GOT3 (cell line): ENCODE results near the gene CPN1.

Experiments
- DNase-seq: peaks from one replicate; lab custom pipeline; 2025; ENCODE audit warnings: mixed read lengths; lab: John Stamatoyannopoulos, UW

Gene CPN1

DNA sequence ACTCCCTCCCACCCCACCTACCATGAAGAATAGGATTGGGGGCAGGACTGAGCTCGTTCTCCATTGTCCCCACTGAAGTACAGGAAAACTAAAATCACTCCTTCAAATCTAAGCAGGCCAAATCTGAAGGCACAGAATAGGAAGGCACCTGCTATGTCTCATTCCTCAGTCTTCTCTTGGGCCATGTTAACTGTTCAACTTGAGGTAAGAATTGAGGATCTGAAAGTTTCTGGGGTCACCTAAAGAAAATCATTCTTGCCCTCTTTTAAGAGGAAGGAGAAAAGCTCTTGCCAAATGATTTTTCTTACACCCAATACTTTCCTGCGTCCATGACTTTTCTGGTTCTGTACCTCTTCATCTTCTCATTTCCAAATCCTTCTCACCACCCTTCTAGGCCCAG is 4.9 kb downstream of the CPN1 start:
- DNase-seq: no peak

DNA sequence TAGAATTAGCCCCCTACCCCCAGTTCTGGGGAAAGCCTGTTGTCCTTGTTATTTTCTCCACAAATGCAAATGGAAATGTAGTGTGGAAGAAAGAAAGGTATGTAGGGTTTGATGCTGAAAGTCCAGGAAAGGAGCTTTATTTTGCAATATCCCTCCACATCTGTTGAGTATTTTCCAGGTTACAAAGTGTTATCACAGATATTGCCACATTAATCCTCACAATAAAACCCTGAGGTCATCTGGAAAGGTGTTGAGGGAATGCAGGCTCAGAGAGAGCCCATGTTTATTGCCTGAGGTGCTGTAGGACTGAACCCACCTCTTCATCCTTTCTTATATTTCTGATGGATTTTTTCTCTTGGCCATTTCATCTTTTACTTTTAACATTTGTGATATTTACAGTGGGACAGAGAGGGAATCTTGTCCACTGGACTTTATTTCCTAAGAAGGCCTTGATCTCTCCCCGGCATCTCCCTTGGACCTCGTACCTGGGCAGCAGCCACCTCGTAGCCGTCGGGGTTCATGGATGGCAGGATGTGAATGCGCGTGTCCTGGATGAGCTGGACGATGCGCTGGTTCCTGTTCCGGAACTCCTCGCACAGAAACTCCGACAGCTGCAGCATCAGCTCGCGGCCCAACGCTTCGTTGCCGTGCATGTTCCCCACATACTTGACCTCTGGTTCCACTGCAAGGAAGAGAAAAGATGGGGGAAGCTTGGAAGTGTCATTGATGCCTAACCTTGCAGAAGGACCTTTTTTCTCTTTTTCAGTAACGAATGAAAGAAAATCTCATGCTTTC is 6.0 kb downstream of the CPN1 start:
- DNase-seq: no peak

DNA sequence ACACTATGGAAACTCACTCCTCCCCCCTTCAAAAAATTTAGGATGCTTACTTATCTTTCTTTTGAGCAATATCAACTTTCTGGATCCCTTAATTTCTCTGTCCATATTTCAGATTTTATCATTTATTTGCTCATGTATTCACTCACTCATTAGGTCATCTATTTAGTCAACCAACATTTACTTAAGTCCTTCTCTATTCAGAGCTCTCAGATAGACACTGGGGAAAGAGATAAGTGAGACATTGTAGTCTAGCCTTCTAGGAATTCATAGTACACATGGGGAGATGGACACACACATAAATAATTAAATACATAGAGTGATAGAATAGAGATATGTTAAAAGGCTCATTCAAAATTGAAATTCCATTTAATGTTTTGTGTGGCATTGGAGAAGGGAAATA is 9.2 kb downstream of the CPN1 start:
- no peak for DNase-seq

DNA sequence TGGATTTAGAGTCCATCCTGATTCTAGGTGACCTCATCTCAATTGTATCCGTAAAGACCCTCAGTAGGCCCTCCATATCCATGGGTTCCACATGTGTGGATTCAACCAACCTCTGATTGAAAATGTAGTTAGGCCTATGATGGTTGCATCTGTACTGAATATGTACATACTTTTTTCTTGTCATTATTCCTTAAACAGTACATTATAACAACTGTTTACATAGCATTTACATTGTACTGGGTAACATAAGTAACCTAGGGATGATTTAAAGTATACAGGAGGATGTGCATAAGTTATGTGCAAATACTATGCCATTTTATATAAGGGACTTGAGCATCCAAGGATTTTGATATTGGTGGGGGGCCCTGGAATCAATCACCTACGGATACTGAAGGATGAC is 10.1 kb downstream of the CPN1 start:
- no peak for DNase-seq

DNA sequence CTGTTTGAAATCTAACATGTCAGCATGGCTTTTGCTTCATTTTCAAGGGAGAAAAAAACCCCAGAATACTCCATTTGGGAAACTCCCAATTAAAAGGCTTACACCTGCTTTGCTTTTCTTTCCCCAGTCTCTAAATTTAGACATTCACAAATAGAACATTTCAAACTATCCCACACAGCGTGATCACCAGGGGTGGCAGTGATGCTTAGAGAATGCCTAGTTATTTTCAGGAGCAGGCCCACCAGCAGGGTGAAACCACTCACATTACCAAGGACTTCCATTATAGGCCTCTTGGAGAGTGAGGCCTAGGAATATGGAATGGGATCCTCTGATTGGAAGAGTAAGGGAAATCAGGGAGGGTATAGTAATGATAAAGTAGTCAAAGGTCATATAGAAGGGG is 14.2 kb downstream of the CPN1 start:
- DNase-seq: no peak

DNA sequence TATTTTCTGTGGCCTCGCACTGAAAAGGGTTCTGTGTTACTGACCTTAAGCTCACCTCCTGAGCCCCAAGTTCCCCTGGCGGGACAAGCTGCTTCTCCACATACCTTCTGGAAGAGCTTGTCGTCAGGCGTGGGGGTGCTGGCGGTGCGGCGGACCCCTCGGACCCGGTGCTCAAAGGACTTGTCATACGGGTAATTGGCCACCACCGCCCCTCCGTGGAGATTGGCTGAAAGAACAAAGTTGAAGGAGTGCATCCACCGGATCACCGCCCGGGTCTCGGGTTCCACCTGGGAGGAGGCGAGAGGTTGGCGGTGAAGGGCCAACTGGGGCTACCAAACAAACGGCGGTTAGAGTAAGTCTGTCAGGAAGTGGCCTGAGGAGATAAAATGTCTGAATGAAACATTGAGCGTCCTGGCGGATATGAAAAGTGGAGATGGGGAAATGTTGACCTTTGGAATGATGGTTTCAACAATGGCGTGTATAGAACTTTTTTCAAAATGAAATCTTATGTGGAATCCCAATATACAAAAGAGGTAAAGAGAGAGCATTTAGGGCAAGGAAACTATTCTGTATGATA is 16.5 kb downstream of the CPN1 start:
- no peak for DNase-seq

DNA sequence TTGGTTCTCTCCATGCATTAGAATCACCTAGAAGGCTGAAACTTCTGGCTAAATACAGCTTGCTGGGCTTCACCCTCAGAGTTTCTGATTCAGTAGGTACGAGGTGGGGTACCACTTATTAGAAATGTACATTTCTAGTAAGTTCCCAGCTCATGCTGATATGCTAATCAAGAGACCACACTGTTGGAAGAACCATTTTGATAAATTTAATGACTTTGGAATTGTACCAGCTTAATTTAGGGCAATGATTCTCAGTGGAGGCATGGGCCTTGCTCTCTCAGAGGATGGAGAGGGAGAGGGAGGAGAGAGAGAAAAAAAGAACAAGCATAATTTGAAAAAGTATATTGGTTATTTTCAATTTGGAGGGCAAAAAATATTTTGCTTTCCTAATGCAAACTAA is 20.3 kb downstream of the CPN1 start:
- DNase-seq: no peak

DNA sequence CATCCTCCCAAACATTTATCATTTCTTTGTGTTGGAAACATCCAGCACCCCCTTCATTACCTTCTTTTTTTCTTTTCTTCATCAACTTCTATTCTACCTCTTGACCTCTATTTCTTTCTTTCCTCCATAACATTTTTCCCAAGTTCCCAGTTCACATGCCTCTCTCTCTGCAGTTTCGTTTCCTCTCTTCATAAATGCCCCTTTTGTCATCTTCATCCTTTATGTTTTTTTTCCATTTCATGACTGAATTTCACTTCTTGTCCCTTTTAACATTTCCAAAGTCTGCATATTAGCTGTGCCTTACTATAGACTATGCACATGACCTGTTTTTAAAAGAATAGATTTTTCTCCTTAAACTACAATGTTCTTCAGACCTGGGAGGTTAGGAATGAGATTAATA is 23.7 kb downstream of the CPN1 start:
- no peak for DNase-seq

DNA sequence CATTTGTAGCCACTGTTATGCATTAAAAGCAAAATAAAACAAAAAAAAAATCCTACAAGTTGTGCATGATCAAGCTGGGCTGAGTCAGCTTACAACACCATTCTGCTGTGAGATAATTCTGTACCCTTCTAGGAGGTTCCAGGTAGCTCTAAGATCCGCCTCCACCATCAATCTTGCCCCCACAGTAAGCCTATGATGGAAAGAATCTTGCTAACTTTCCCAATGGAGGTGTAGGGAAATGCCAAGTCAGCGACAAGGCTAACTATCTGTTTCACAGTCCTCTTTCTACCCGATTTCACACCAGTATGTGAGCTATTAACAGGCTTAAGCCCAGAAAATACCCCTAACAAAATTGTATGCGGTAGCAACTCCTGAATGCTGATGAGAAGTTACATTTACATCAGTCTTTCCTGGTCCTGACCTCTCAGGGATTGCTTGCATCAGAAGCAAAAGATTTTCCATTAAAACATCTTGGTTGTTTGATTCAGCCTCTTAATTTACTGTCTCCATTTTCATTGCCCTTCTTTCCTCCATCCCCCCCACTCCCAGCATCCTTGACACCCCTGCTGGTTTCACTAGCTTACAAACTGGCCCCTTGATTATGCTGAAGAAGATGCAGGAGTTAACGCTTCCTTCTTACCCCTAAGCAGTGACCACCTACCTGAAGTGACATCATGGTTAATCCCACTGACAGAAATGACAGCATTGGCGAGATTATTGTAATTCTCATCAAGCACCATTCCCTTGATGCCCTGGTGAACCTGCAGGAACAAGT is 27.8 kb downstream of the CPN1 start:
- DNase-seq: no peak

DNA sequence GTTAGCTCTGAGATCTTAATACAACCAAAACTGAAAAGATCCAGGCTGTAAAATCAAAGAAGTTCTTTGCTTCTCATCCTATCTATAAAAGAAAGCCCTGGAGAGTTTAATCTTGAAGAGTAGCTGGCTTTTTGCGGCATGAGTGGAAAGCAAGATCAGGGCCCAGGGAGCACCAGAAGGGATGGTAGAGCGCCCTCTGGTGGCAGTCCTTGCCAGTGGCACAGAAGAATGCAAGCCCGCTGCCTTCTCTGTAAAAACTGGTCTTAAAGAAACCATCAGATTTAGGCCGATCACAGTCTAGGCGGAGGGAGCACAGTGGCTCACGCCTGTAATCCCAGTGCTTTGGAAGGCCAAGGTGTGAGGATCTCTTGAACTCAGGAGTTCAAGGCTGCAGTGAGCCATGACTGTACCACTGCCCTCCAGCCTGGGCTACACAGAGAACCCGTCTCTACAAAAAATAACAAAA is 35.6 kb downstream of the CPN1 start:
- DNase-seq: peak; percentile 36

DNA sequence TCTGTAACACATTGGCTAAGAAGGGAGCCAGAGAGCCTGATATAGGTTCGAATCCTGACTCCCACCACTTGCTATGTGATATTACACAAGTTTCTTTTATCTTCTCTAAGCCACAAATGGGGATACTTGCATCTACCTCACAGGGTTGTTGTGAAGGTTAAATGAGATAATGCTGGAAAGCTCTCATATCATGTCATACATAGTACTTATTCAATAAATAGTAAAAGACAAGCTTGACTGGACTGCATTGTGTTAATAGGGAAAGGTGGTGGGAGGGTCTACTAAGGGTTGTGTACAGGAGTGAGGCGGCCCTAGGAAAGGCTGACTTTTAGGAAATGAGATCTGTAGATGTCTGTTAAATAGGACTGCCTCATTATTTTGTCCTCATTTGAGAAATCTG is 36.1 kb downstream of the CPN1 start:
- DNase-seq: no peak

DNA sequence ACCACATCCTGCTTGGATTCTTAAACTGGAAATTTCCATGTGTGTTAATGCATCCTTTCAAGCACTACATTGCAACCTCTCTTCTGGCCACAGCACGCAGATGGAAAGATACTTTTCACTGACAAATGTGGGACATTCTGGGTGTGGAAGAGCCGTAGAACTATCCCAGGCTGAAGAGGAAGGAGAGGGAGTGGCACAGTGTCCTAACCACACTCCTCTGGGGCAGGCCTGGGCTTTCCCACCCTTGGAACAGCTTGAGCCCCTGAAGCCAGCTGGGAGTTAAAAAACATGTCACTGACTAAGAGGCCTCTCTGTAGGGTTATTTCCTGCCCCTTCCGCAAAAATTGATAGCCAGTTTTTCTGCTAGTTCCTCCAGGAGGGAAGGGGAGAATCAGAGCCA is 37.9 kb downstream of the CPN1 start:
- no peak for DNase-seq

DNA sequence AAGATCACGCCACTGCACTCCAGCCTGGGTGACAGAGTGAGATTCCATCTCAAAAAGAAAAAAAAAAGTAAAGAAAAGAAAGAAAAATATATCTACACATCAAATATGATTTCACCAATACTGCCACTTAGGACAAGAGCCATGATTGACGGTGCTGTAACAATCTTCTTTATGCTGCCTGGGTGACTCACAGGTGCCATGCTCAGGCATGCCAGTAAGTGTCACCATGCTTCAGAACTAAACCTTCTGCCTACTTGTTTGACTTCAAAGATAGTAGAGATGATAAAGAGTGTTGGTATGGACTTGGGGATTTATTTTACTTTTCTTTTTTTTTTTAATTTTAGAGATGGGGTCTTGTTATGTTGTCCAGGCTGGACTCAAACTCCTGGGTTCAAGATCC is 38.3 kb downstream of the CPN1 start:
- DNase-seq: no peak

DNA sequence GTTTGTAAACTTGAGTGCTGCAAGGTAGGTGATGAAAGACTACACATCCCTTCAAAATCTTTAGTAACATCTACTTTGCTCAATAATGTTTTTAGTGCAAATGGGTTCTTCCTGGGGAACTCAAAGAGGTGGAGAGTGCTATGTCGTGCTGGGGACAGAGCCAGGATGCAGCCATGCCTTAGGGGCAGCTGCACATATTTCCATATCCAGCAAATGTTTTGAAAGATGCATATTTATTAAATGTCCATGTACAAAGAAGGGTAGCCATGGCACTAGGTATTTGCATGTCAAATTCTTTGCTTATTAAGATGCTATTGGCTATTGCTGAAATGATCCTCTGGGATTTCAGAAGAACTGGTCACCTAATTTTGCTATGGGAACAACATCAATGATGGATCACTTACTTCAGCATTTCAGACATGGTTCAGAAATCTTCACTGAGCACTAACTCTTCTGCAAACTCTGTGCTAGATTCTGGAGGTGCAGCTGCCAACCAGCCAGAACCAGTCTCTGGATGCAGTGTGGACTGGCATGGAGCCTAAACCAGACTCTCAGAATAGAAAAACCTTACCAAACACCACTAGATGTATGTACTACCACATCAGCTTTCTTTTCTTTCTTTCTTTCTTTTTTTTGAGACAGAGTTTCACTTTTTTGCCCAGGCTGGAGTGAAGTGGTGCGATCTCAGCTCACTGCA is 40.2 kb downstream of the CPN1 start:
- no peak for DNase-seq

DNA sequence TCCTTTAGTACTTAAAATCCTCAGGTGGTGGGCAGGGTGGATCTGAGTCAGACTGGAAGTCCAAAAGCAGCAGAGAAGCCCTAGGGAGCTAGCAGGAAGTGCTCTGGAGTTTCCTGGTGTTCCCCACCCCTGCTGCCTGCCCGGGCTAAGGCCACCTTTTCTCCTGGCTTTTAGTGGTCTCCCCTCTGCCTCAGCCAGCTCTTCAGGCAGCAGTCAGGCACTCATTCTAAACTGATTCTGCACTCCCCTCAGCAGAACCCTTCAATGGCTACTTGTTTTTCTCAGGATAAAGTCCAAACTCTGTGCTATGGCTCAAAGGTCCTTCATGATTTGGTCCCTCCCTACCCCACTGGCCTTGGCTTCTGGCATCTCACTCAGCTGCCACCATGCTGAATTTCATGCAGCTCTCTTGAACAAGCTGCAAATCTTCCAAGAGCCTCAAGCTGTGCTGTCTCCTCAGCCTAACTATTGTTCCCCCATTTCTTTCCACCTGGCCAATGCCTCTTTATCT is 43.1 kb downstream of the CPN1 start:
- DNase-seq: no peak

DNA sequence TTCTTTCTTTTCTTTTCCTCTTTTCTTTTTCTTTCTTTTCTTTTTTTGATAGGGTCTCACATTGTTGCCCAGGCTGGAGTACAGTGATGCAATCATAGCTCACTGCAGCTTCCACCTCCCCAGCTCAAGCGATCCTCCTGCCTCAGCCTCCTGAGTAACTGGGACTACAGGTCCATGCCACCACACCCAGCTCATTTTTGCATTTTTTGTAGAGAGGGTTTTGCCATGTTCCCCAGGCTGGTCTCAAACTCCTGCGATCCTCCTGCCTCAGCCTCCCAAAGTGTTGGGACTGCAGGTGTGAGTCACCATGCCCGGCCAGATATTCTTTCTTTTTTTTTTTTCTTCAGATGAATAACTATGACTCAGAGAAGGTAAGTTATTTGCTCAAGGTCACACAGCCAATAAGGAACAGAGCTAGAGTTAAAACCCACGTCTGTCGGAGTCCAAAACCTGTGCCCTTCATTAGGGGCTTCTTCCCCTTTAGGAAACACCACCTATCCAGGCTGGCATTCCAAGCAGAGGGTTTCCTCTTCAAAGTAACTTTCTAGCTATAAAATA is 43.8 kb downstream of the CPN1 start:
- no peak for DNase-seq

DNA sequence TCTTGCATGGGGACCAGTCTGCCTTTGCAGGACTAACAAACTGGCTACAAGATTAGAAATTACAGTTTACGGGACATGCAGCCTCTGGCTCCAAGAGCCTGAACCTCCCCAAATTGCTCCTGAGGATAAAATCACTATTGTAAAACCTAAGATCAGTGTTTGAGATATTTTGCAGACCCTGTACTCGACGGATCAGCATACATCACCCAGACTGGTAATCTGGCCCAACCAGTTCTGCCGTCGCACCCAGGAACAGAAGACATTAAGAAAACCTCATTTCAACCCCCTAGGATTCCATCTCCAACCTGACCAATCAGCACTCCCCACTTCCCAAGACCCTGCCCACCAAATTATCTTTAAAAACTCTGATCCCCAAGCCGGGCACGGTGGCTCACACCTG is 44.8 kb downstream of the CPN1 start:
- DNase-seq: no peak

DNA sequence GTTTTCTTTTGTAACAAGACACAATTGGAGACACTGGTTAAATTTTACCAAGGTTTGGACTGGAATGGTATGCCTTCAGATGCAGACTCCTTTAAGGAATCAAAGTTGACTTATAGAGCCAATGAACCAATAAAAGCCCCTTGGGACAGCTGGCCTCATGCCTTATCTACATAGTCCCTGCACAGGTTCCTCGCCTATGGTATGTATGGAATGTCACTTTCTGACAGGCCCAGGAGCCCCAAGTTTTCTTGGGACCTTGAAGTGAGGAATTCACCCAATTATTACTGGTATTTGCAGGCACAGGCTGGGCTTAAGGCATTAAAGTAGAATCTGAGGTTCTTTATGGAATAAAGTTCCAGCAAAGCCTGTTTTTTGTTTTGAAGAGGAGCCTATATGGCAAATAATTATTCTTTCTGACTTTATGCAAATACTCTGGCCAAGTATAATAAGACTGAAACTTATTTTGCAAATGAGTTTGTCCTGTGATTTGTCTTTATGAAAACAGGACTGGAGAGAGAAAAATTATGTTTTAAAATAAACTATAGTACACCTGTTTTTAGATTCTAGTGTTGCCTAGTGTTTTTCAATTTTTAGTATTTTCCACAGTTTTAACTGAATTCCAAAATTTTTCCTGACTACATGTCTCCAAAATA is 47.8 kb downstream of the CPN1 start:
- DNase-seq: no peak

DNA sequence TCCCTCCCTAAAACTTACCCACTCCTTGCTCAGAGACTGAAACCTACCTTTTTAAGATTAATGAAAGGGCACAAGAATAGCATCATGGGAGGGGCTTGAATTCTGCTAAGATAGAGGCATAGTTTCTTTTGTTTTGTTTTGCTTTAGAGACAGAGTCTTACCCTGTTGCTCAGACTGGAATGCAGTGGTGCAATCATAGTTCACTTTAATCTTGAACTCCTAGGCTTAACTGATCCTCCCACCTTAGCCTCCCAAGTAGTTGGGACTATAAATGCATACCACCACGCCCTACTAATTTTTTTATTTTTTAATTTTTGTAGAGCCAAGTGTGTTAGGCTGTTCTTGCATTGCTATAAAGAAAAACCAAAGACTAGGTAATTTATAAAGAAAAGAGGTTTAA is 54.3 kb downstream of the CPN1 start:
- no peak for DNase-seq

DNA sequence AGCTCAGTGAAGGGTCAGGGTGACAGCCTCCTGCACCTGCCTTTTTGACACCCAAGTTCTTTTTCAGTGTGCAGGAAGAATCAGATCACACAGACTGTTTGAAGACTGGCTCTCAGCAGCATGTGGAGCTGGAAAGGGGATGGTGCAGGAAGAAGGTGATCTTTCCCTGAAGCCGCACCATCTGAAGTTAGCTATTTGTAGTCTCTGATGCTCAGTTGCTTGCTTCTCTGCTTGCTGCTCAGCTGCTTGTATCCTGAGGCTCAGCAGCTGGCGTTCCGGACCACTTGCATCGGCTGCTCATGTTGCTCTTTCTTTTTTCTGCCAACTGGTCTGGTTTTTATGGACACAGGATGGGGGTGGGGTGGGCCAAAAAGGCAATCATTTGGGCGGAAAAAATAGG is 56.1 kb downstream of the CPN1 start:
- DNase-seq: no peak

DNA sequence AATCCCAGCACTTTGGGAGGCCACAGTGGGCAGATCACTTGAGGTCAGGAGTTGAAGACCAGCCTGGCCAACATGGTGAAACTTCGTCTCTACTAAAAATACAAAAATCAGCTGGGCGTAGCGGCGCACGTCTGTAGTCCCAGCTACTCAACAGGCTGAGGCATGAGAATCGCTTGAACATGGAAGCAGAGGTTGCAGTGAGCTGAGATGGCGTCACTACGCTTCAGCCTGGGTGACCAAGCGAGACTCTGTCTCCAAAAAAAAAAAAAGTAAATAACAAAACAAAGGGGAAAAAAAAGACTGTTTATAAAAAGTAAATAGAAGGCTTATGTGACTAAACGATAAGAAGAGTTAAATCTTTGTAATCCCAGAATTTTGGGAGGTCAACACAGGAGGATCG is 56.9 kb downstream of the CPN1 start:
- DNase-seq: no peak

DNA sequence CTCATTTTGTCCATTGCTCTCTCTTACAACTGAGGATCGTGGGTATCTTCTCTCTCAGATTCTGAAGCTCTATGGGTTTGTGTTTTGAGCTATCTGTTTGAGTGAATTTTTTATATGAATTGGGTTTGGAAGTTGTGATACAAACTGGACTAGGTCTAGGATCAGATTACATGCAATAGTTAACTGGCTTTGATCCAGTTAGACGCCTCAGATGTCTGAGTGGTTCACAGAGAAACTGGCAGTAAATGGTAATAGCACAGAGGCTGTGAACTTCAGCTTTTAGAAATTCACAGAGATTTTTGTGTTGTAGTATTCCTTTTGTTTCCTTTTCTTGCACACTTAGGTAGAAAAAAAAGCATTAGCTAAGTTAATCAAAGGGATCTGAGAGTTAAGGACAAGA is 59.3 kb downstream of the CPN1 start:
- no peak for DNase-seq
